Keratinocyte (primary cell): ENCODE data around the gene TSACC. TPM values are rescaled to one million over a fixed set of nuclear protein-coding genes. Genes with fewer than 3 reads are reported as not detected.

ENCODE experiments used
- DNase-seq: peaks from one replicate; pipeline ENCODE4 v3.0.0-alpha.2; 2011; ENCODE audit warnings: low read depth, missing footprints, low spot score
- FAIRE-seq: peaks from 2 replicates; lab custom pipeline; 2011; peaks lifted over from hg19 to GRCh38; lab: Jason Lieb, UNC
- H2AFZ ChIP-seq: 2 replicates; pipeline ENCODE4 v1.6.0; 2012; ENCODE audit warnings: low read length, control low read depth, inconsistent platforms; ENCODE audit not compliant: control insufficient read depth
- H3K27ac ChIP-seq: 2 replicates; pipeline ENCODE4 v1.5.1; 2011; ENCODE audit warnings: low read length; ENCODE audit not compliant: control insufficient read depth, insufficient read depth
- H3K27me3 ChIP-seq: 3 replicates; pipeline ENCODE4 v1.6.0; 2011; ENCODE audit warnings: low read length; ENCODE audit not compliant: control insufficient read depth, insufficient read depth; ENCODE audit errors: extremely low read depth
- H3K36me3 ChIP-seq, 2 experiments: 2 replicates in 1 of 2; 3 replicates in 1 of 2; pipeline ENCODE4 v1.5.1; 2011; ENCODE audit warnings: low read length in 2 of 2, mild to moderate bottlenecking in 1 of 2; ENCODE audit not compliant: control insufficient read depth in 2 of 2, insufficient read depth in 2 of 2; ENCODE audit errors: extremely low read depth in 1 of 2
- H3K4me1 ChIP-seq: 3 replicates; pipeline ENCODE4 v1.5.1; 2011; ENCODE audit warnings: low read length; ENCODE audit not compliant: control insufficient read depth, insufficient read depth; ENCODE audit errors: extremely low read depth
- H3K4me2 ChIP-seq: 3 replicates; pipeline ENCODE4 v1.6.0; 2011; ENCODE audit warnings: low read depth, low read length; ENCODE audit not compliant: control insufficient read depth, insufficient read depth; ENCODE audit errors: extremely low read depth
- H3K4me3 ChIP-seq, 3 experiments: fragments of 200-600 bp in 1 of 3; sonication (generic) in 1 of 3; 2 replicates in 2 of 3; 3 replicates in 1 of 3; pipeline ENCODE4 v1.5.1; 2011 to 2016; ENCODE audit warnings: low read length in 3 of 3, mild to moderate bottlenecking in 3 of 3, control low read depth in 2 of 3, inconsistent platforms in 1 of 3, low read depth in 1 of 3, mixed read lengths in 1 of 3, mixed run types in 1 of 3, moderate library complexity in 1 of 3; ENCODE audit not compliant: control insufficient read depth in 2 of 3, insufficient read depth in 2 of 3; ENCODE audit errors: extremely low read depth in 1 of 3
- H3K79me2 ChIP-seq: 2 replicates; pipeline ENCODE4 v1.6.0; 2012; ENCODE audit warnings: low read length; ENCODE audit not compliant: control insufficient read depth, insufficient read depth
- H3K9ac ChIP-seq: 3 replicates; pipeline ENCODE4 v1.6.0; 2011; ENCODE audit warnings: low read length; ENCODE audit not compliant: control insufficient read depth, insufficient read depth; ENCODE audit errors: extremely low read depth
- H3K9me1 ChIP-seq: 3 replicates; pipeline ENCODE4 v1.6.0; 2011; ENCODE audit warnings: low read length; ENCODE audit not compliant: control insufficient read depth, insufficient read depth; ENCODE audit errors: extremely low read depth
- H3K9me3 ChIP-seq: 2 replicates; pipeline ENCODE4 v1.5.1; 2012; ENCODE audit warnings: low read depth, low read length; ENCODE audit not compliant: control insufficient read depth
- H4K20me1 ChIP-seq: 3 replicates; pipeline ENCODE4 v1.6.0; 2011; ENCODE audit warnings: low read length; ENCODE audit not compliant: control insufficient read depth, insufficient read depth; ENCODE audit errors: extremely low read depth
- EZH2 ChIP-seq: IDR thresholded peaks from one replicate; pipeline ENCODE4 v1.6.1; 2012; ENCODE audit warnings: inconsistent platforms, mild to moderate bottlenecking, low read length, moderate library complexity
- dilution Hi-C: fragments of 300-500 bp; cut with MboI; formaldehyde crosslinking; loops from one replicate; pipeline ENCODE4 v1.7.0; 2020; ENCODE audit warnings: low sequenced_read_pairs; ENCODE audit not compliant: extremely low pct_ligation_motif_present
- polyA plus RNA-seq, 5 experiments: library from polyadenylated mRNA; depleted of rRNA in 3 of 5; stranded (reverse) in 3 of 5; stranded (forward) in 1 of 5; unstranded in 1 of 5; fragments of >200 nt; gene quantifications; 1 replicate in 1 of 5; 2 replicates in 3 of 5; 3 replicates in 1 of 5; pipeline versions ENCODE4 v1.2.1 to v1.2.3, GENCODE V29; 2011 to 2012; ENCODE audit warnings: missing spikeins in 2 of 5, low read depth in 1 of 5, low replicate concordance in 1 of 5
- TF ChIP-seq, protein P1 (sequence below), 3 experiments: IDR thresholded peaks in 1 of 3; conservative IDR thresholded peaks in 1 of 3; optimal IDR thresholded peaks in 1 of 3; 2 replicates in 2 of 3; 3 replicates in 1 of 3; pipeline versions ENCODE3 to v1.5.1; 2011; ENCODE audit warnings: low read length in 3 of 3, mild to moderate bottlenecking in 3 of 3, moderate library complexity in 2 of 3, control low read depth in 1 of 3, inconsistent platforms in 1 of 3; ENCODE audit not compliant: insufficient read depth in 2 of 3; ENCODE audit errors: extremely low read depth in 1 of 3

TSACC gene
- polyA plus RNA-seq, 1 donor (not counting 4 experiments of a cell fraction or from before 2014, with no cell fraction given), result 2.5 TPM

GRCh38 chr1:156336242-156336641, 2.1 kb upstream of the TSACC start:
- DNase-seq (no peak), FAIRE-seq (no peak)
- no peaks in the 10 kb centered on the region for H3K9me3 ChIP-seq
- dilution Hi-C loops, result no loop called here
- H4K20me1 ChIP-seq, result no peaks in the 10 kb centered on the region
- H3K4me2 ChIP-seq, result peak overlapping the region; percentile 87
- H2AFZ ChIP-seq, result no peak overlapping the region
- peak overlapping the region; percentile 72 to 100 (median 99) for H3K4me3 ChIP-seq
- H3K36me3 ChIP-seq, result peaks cover 18 to 34% of the 10 kb centered on the region in 2 experiments
- no peaks in the 10 kb centered on the region for H3K27me3 ChIP-seq
- no peak overlapping the region for H3K9ac ChIP-seq
- no peak for TF ChIP-seq EZH2
- TF ChIP-seq, protein P1, sequence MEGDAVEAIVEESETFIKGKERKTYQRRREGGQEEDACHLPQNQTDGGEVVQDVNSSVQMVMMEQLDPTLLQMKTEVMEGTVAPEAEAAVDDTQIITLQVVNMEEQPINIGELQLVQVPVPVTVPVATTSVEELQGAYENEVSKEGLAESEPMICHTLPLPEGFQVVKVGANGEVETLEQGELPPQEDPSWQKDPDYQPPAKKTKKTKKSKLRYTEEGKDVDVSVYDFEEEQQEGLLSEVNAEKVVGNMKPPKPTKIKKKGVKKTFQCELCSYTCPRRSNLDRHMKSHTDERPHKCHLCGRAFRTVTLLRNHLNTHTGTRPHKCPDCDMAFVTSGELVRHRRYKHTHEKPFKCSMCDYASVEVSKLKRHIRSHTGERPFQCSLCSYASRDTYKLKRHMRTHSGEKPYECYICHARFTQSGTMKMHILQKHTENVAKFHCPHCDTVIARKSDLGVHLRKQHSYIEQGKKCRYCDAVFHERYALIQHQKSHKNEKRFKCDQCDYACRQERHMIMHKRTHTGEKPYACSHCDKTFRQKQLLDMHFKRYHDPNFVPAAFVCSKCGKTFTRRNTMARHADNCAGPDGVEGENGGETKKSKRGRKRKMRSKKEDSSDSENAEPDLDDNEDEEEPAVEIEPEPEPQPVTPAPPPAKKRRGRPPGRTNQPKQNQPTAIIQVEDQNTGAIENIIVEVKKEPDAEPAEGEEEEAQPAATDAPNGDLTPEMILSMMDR (optimal IDR thresholded peaks at IDR 0.05 in 1 of 3, IDR thresholded peaks at IDR 0.05 in 1 of 3, conservative IDR thresholded peaks at IDR 0.05 in 1 of 3; ENCODE audit: extremely low read depth in 1 of 3, insufficient read depth in 2 of 3, low read length in 3 of 3), result peak; percentile 7 to 21 (median 9)
- peaks cover 56% of the 10 kb centered on the region for H3K79me2 ChIP-seq
- H3K9me1 ChIP-seq, result no peaks in the 10 kb centered on the region
- no peak overlapping the region for H3K27ac ChIP-seq
- H3K4me1 ChIP-seq, result peaks cover 14% of the 10 kb centered on the region

DNA sequence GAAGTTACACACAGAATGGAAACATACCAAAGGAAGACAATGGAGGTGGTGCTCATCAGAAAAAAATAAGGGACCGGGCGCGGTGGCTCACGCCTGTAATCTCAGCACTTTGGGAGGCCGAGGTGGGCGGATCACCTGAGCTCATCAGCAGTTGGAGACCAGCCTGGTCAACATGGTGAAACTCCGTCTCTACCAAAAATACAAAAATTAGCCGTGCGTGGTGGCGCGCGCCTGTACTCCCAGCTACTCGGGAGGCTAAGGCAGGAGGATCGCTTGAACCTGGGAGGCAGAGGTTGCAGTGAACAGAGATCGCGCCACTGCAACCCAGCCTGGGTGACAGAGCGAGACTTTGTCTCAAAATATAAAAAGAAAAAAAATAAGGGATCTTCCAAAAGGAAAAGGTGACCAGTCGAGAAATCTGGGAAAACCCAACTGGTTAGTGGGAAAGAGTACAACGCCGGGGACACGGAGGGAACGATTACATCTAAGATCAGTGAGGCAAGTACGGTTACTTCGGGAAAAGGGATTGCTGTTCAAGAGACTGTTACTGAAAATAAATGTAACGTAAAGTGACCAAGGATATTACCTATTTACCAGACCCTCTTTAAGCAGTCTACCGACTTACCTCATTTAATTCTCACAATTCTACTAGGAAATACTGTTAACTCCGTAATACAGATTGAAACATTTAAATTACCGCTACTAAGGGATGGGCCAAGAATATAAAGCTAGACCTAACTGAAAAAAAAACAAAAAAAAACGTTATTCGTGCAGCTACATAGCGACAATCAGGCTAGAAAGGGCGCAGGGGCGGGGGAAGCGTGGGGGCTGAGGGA, 1.1 kb upstream of the TSACC start:
- no peak for FAIRE-seq
- Histone ChIP-seq H3K9me3 (no peaks in the 10 kb centered on the region), H4K20me1 (no peaks in the 10 kb centered on the region), H3K9me1 (no peaks in the 10 kb centered on the region), H3K36me3 (peaks cover 18 to 30% of the 10 kb centered on the region in 2 experiments), H3K27ac (peak overlapping the region; percentile 81), H3K9ac (peak overlapping the region; percentile 94), H3K79me2 (peaks cover 53% of the 10 kb centered on the region), H3K4me2 (peak overlapping the region; percentile 87), H2AFZ (peak overlapping the region; percentile 88), H3K4me3 (peak overlapping the region; percentile 72 to 100 (median 99)), H3K4me1 (peaks cover 14% of the 10 kb centered on the region), H3K27me3 (no peaks in the 10 kb centered on the region)
- DNase-seq, result no peak
- dilution Hi-C loops, result no loop called here
- TF ChIP-seq, protein P1 (optimal IDR thresholded peaks at IDR 0.05 in 1 of 3, IDR thresholded peaks at IDR 0.05 in 1 of 3, conservative IDR thresholded peaks at IDR 0.05 in 1 of 3; ENCODE audit: extremely low read depth in 1 of 3, insufficient read depth in 2 of 3, low read length in 3 of 3), result no peak
- no peak for TF ChIP-seq EZH2
